Neural progenitor cell (in vitro differentiated cells): Measurements from ENCODE around the gene VPS35L. TPM values are rescaled to one million over a fixed set of nuclear protein-coding genes. Genes with fewer than 3 reads are reported as not detected.

ENCODE experiments used
- DNase-seq: peaks from one replicate; pipeline ENCODE4 v3.0.0-alpha.2; 2016; ENCODE audit warnings: low spot score
- H2AFZ ChIP-seq: fragments of 200-600 bp; sonication (generic); replicated peaks from 2 replicates; pipeline ENCODE4 v1.6.1; 2016; ENCODE audit warnings: antibody characterized with exemption
- H3F3A ChIP-seq: fragments of 200-600 bp; sonication (generic); 2 replicates; pipeline ENCODE4 v1.6.1; 2016; ENCODE audit warnings: antibody characterized with exemption, low read depth
- H3K27ac ChIP-seq: fragments of 200-600 bp; sonication (generic); 2 replicates; pipeline ENCODE4 v1.5.1; 2016; ENCODE audit warnings: mild to moderate bottlenecking
- H3K27me3 ChIP-seq: fragments of 200-600 bp; sonication (generic); 2 replicates; pipeline ENCODE4 v1.6.1; 2016; ENCODE audit warnings: mild to moderate bottlenecking, moderate library complexity
- H3K36me3 ChIP-seq: fragments of 200-600 bp; sonication (generic); 2 replicates; pipeline ENCODE4 v1.5.1; 2016
- H3K4me1 ChIP-seq: fragments of 200-600 bp; sonication (generic); 2 replicates; pipeline ENCODE4 v1.6.1; 2016; ENCODE audit warnings: mixed run types
- H3K4me2 ChIP-seq: fragments of 200-600 bp; sonication (generic); 2 replicates; pipeline ENCODE4 v1.6.1; 2016
- H3K4me3 ChIP-seq: fragments of 200-600 bp; sonication (generic); 2 replicates; pipeline ENCODE4 v1.5.1; 2016
- H3K79me2 ChIP-seq: fragments of 200-600 bp; sonication (generic); 2 replicates; pipeline ENCODE4 v1.6.1; 2016; ENCODE audit warnings: low read depth
- H3K9ac ChIP-seq: fragments of 200-600 bp; sonication (generic); 2 replicates; pipeline ENCODE4 v1.6.1; 2016
- H3K9me3 ChIP-seq: fragments of 200-600 bp; sonication (generic); 2 replicates; pipeline ENCODE4 v1.5.1; 2016; ENCODE audit warnings: low read depth
- H4K20me1 ChIP-seq: fragments of 200-600 bp; sonication (generic); 2 replicates; pipeline ENCODE4 v1.6.1; 2016; ENCODE audit warnings: low read depth
- H3K27ac Mint-ChIP-seq: 3 replicates; pipeline ENCODE4 v1.8.0; 2021; ENCODE audit warnings: mixed read lengths
- H3K27me3 Mint-ChIP-seq: 2 replicates; pipeline ENCODE4 v1.8.0; 2022; ENCODE audit warnings: low read depth, mild to moderate bottlenecking, inconsistent platforms, moderate library complexity, mixed read lengths; ENCODE audit not compliant: insufficient read depth
- H3K36me3 Mint-ChIP-seq: 3 replicates; pipeline ENCODE4 v1.8.0; 2021; ENCODE audit warnings: mixed read lengths
- H3K4me1 Mint-ChIP-seq: 3 replicates; pipeline ENCODE4 v1.8.0; 2021; ENCODE audit warnings: mixed read lengths
- H3K4me3 Mint-ChIP-seq: 3 replicates; pipeline ENCODE4 v1.8.0; 2021; ENCODE audit warnings: mild to moderate bottlenecking, moderate library complexity, mixed read lengths
- H3K9me3 Mint-ChIP-seq: 3 replicates; pipeline ENCODE4 v1.8.0; 2020; ENCODE audit warnings: mixed read lengths
- CTCF ChIP-seq: fragments of 200-600 bp; sonication (generic); IDR thresholded peaks from 2 replicates; pipeline ENCODE4 v1.5.1; 2017; ENCODE audit warnings: antibody characterized with exemption, mild to moderate bottlenecking
- EZH2 ChIP-seq: fragments of 200-600 bp; sonication (generic); IDR thresholded peaks from 2 replicates; pipeline ENCODE4 v1.6.1; 2017; ENCODE audit warnings: antibody characterized with exemption, mild to moderate bottlenecking, moderate library complexity
- EZH2phosphoT487 ChIP-seq: fragments of 200-600 bp; sonication (generic); IDR thresholded peaks from 2 replicates; pipeline ENCODE4 v1.6.1; 2017; ENCODE audit warnings: antibody characterized with exemption
- total RNA-seq: library from RNA; depleted of rRNA; stranded (reverse); fragments of >200 nt; gene quantifications from 2 replicates; pipeline ENCODE4 v1.2.3, GENCODE V29; 2015; ENCODE audit warnings: low replicate concordance

Gene VPS35L
- total RNA-seq, 1 donor from 2014 or later = 57.1 TPM

- no peaks in the 10 kb centered on the region for H3K9me3 ChIP-seq
- H3K27me3 ChIP-seq = no peaks in the 10 kb centered on the region
- H4K20me1 ChIP-seq = no peaks in the 10 kb centered on the region
- no peaks in the 10 kb centered on the region for H3K36me3 ChIP-seq
- no peak overlapping the region for H2AFZ ChIP-seq
- no peak overlapping the region for H3K4me3 ChIP-seq
- TF ChIP-seq CTCF (no peak), EZH2 (no peak), EZH2phosphoT487 (no peak)
- Mint-ChIP-seq H3K27me3 (peaks cover 3% of the 10 kb centered on the region), H3K4me3 (no peak overlapping the region), H3K27ac (no peak overlapping the region), H3K36me3 (peaks cover 42% of the 10 kb centered on the region), H3K9me3 (no peaks in the 10 kb centered on the region), H3K4me1 (no peaks in the 10 kb centered on the region)
- H3K4me2 ChIP-seq = no peak overlapping the region
- H3K9ac ChIP-seq = no peak overlapping the region
- no peaks in the 10 kb centered on the region for H3F3A ChIP-seq
- no peak overlapping the region for H3K27ac ChIP-seq
- H3K4me1 ChIP-seq = no peaks in the 10 kb centered on the region
- no peak for DNase-seq
- no peaks in the 10 kb centered on the region for H3K79me2 ChIP-seq
Measured at GRCh38 chr16:19609359-19609758, 53.9 kb downstream of the VPS35L start.

DNA sequence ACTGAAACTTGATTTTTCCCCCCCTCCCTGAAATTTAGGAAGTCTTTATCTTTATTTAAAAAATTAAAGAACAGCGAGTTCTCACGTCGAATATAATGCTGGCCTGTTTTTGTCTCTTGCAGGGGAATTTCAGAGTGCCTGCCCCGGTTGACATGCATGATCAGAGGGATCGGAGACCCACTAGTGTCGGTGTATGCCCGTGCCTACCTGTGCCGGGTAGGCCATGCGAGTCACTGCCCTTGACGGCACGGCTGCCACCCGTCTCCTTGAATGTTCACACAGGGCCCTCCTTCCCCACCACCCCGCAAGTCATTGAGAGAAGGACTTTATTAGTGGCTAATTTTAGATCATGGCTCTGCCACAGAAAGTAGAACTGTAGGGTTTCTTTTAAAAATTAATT lies 54.7 kb downstream of the VPS35L start:
- Histone ChIP-seq H3K9me3 (no peaks in the 10 kb centered on the region), H3K9ac (no peak overlapping the region), H3K4me2 (no peak overlapping the region), H3K4me3 (no peak overlapping the region), H2AFZ (no peak overlapping the region), H3K27ac (no peak overlapping the region), H3K27me3 (no peaks in the 10 kb centered on the region), H3K36me3 (no peaks in the 10 kb centered on the region), H4K20me1 (no peaks in the 10 kb centered on the region), H3K79me2 (no peaks in the 10 kb centered on the region), H3K4me1 (no peaks in the 10 kb centered on the region), H3F3A (no peaks in the 10 kb centered on the region)
- Mint-ChIP-seq H3K36me3 (peaks cover 41% of the 10 kb centered on the region), H3K4me1 (no peaks in the 10 kb centered on the region), H3K27ac (no peak overlapping the region), H3K9me3 (no peaks in the 10 kb centered on the region), H3K4me3 (no peak overlapping the region), H3K27me3 (peaks cover 3% of the 10 kb centered on the region)
- TF ChIP-seq EZH2phosphoT487 (no peak), EZH2 (no peak), CTCF (no peak)
- DNase-seq = no peak

GRCh38 chr16:19613834-19614233 lies 58.3 kb downstream of the VPS35L start:
- Mint-ChIP-seq H3K27ac (no peak overlapping the region), H3K36me3 (peaks cover 16% of the 10 kb centered on the region), H3K4me1 (no peaks in the 10 kb centered on the region), H3K9me3 (no peaks in the 10 kb centered on the region), H3K27me3 (peaks cover 3% of the 10 kb centered on the region), H3K4me3 (no peak overlapping the region)
- no peak overlapping the region for H3K4me3 ChIP-seq
- no peaks in the 10 kb centered on the region for H3F3A ChIP-seq
- H3K36me3 ChIP-seq = no peaks in the 10 kb centered on the region
- no peaks in the 10 kb centered on the region for H3K4me1 ChIP-seq
- no peaks in the 10 kb centered on the region for H3K9me3 ChIP-seq
- no peak overlapping the region for H3K4me2 ChIP-seq
- no peak overlapping the region for H2AFZ ChIP-seq
- no peak overlapping the region for H3K9ac ChIP-seq
- TF ChIP-seq CTCF (no peak), EZH2phosphoT487 (no peak)
- H3K27me3 ChIP-seq = no peaks in the 10 kb centered on the region
- no peak for DNase-seq
- H4K20me1 ChIP-seq = no peaks in the 10 kb centered on the region
- H3K79me2 ChIP-seq = no peaks in the 10 kb centered on the region
- H3K27ac ChIP-seq = no peak overlapping the region

GRCh38 chr16:19616241-19616640 lies 60.7 kb downstream of the VPS35L start:
- Mint-ChIP-seq H3K36me3 (peaks cover 5% of the 10 kb centered on the region), H3K27me3 (peaks cover 3% of the 10 kb centered on the region), H3K27ac (no peak overlapping the region), H3K9me3 (no peaks in the 10 kb centered on the region), H3K4me3 (no peak overlapping the region), H3K4me1 (no peaks in the 10 kb centered on the region)
- Histone ChIP-seq H3K4me1 (no peaks in the 10 kb centered on the region), H3K36me3 (no peaks in the 10 kb centered on the region), H3K4me2 (no peak overlapping the region), H3K27ac (no peak overlapping the region), H3K27me3 (no peaks in the 10 kb centered on the region), H2AFZ (no peak overlapping the region), H3K79me2 (no peaks in the 10 kb centered on the region), H3K9ac (no peak overlapping the region), H4K20me1 (no peaks in the 10 kb centered on the region), H3F3A (no peaks in the 10 kb centered on the region), H3K4me3 (no peak overlapping the region), H3K9me3 (no peaks in the 10 kb centered on the region)
- TF ChIP-seq EZH2 (no peak), EZH2phosphoT487 (no peak), CTCF (no peak)
- no peak for DNase-seq
